ENCODE data around the gene SLC4A1AP. TPM values are rescaled to one million over a fixed set of nuclear protein-coding genes. Genes with fewer than 3 reads are reported as not detected.

SLC4A1AP gene
- total RNA-seq, 1 experiment from 2014 or later: 20.8 TPM

GRCh38 chr2:27729198-27729597, 65.5 kb downstream of the SLC4A1AP start:
- no peak overlapping the region for H4K91ac ChIP-seq (ENCODE audit: insufficient read length, low read depth, low read length)
- H3K4me2 ChIP-seq (ENCODE audit: insufficient read depth, insufficient read length, low read length): no peak overlapping the region
- H3K79me2 ChIP-seq (ENCODE audit: insufficient read depth, low read length): no peaks in the 10 kb centered on the region
- no peak for TF ChIP-seq CTCF (conservative IDR thresholded peaks at IDR 0.05)
- peaks cover 13 to 15% of the 10 kb centered on the region in 2 experiments for H3K4me1 Mint-ChIP-seq
- H3K9me3 ChIP-seq (ENCODE audit: control insufficient read depth, low read depth, low read length): no peaks in the 10 kb centered on the region
- H2AK5ac ChIP-seq (ENCODE audit: insufficient read length, low read length): no peak overlapping the region
- no peaks in the 10 kb centered on the region for H4K20me1 ChIP-seq (ENCODE audit: control insufficient read depth, insufficient read depth, insufficient read length)
- H2BK120ac ChIP-seq (ENCODE audit: low read depth, low read length, poor library complexity, severe bottlenecking): no peak overlapping the region
- H3K18ac ChIP-seq (ENCODE audit: insufficient read length, low read depth, low read length): no peak overlapping the region
- no peak overlapping the region for H3K14ac ChIP-seq (ENCODE audit: insufficient read depth, low read length)
- H3K9me3 Mint-ChIP-seq: no peaks in the 10 kb centered on the region
- no peak overlapping the region for H2BK15ac ChIP-seq (ENCODE audit: low read depth, low read length)
- no peaks in the 10 kb centered on the region for H3K23me2 ChIP-seq (ENCODE audit: insufficient read length, low read depth, low read length, poor library complexity, severe bottlenecking)
- no peaks in the 10 kb centered on the region for H3K27me3 Mint-ChIP-seq (ENCODE audit: low read depth)
- H3K4me3 Mint-ChIP-seq: no peak overlapping the region
- H3K23ac ChIP-seq (ENCODE audit: insufficient read length, low read depth, low read length): no peak overlapping the region
- no peak overlapping the region for H4K8ac ChIP-seq (replicated peaks; ENCODE audit: insufficient read length, low read depth, low read length)
- H3K9ac ChIP-seq (ENCODE audit: extremely low read depth, insufficient read length, low read length): no peak overlapping the region
- H2BK12ac ChIP-seq (ENCODE audit: insufficient read length, low read depth, low read length): no peak overlapping the region
- no peak overlapping the region for H3K27ac ChIP-seq (ENCODE audit: insufficient read length, low read depth, low read length)
- H3K27me3 ChIP-seq (ENCODE audit: insufficient read depth, low read length): no peaks in the 10 kb centered on the region; the same call in 1 of the 2 replicates
- no peak overlapping the region for H4K5ac ChIP-seq (ENCODE audit: insufficient read length, low read depth, low read length)
- H2AFZ ChIP-seq (ENCODE audit: low read length): no peak overlapping the region
- no peak for DNase-seq
- H2BK20ac ChIP-seq (ENCODE audit: low read depth, low read length, poor library complexity, severe bottlenecking): no peak overlapping the region
- peaks cover 4% of the 10 kb centered on the region for H3K4me1 ChIP-seq (ENCODE audit: insufficient read depth, low read length)
- H3K56ac ChIP-seq (ENCODE audit: insufficient read length, low read depth, low read length): no peak overlapping the region
- H2BK5ac ChIP-seq (ENCODE audit: insufficient read length, low read length): no peak overlapping the region
- no peak overlapping the region for H3T11ph ChIP-seq (ENCODE audit: low read length)
- no CpG with 5 or more reads among the region's 4 CpGs for WGBS (ENCODE audit: extremely low coverage, insufficient read length, low lambda C conversion rate)
- no peaks in the 10 kb centered on the region for H3K36me3 Mint-ChIP-seq (ENCODE audit: insufficient read depth in 1 of 3, low read depth in 3 of 3)
- no peaks in the 10 kb centered on the region for H3K79me1 ChIP-seq (ENCODE audit: insufficient read depth, low read depth, low read length, poor library complexity, severe bottlenecking)
- no peak overlapping the region for H3K4ac ChIP-seq (ENCODE audit: low read depth, low read length)
- no peak overlapping the region for H3K27ac Mint-ChIP-seq

Data from H9 (cell line).